Keratinocyte (primary cell): ENCODE data around the gene PRKAG1.

ENCODE experiments used
- CTCF ChIP-seq, 3 experiments: IDR thresholded peaks in 1 of 3; conservative IDR thresholded peaks in 1 of 3; optimal IDR thresholded peaks in 1 of 3; 2 replicates in 2 of 3; 3 replicates in 1 of 3; pipeline versions ENCODE3 to v1.5.1; 2011; ENCODE audit warnings: low read length in 3 of 3, mild to moderate bottlenecking in 3 of 3, moderate library complexity in 2 of 3, control low read depth in 1 of 3, inconsistent platforms in 1 of 3; ENCODE audit not compliant: insufficient read depth in 2 of 3; ENCODE audit errors: extremely low read depth in 1 of 3
- EZH2 ChIP-seq: IDR thresholded peaks from one replicate; pipeline ENCODE4 v1.6.1; 2012; ENCODE audit warnings: inconsistent platforms, mild to moderate bottlenecking, low read length, moderate library complexity

DNA sequence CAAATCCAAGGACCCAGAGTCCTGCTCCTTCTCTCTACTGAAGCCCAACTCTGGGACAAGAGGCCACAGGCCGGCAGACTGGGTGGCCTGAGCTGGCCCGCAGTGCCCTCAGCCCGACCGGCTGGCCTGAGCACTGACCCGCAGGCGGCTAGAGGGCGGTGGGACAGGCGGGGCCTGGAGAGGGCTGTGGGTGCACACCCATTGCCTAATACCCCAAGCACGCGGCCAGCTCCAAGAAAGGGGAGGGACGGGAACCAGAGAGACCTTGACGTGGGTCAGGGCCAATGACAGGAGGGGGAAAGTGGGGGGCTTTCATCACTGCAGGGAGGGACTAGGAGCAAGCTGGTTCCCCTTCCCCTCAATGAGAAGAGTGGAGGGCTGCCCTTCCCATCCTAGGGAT is 45.0 kb downstream of the PRKAG1 start:
- TF ChIP-seq EZH2 (no peak), CTCF (optimal IDR thresholded peaks at IDR 0.05 in 1 of 3, IDR thresholded peaks at IDR 0.05 in 1 of 3, conservative IDR thresholded peaks at IDR 0.05 in 1 of 3; ENCODE audit: extremely low read depth in 1 of 3, insufficient read depth in 2 of 3, low read length in 3 of 3) (no peak)
